22Rv1 (cell line): Measurements from ENCODE around the gene DENND10.

Experiments
- H3K27ac ChIP-seq: fragments of 450-650 bp; 2 replicates; pipeline ENCODE4 v1.5.1; 2017
- ZFX ChIP-seq: fragments of 450-650 bp; IDR thresholded peaks from 2 replicates; pipeline ENCODE4 v1.6.1; 2017; ENCODE audit warnings: antibody characterized with exemption, borderline replicate concordance
- TF ChIP-seq, protein P1 (sequence below): fragments of 450-650 bp; IDR thresholded peaks from 2 replicates; pipeline ENCODE4 v1.5.1; 2017; ENCODE audit warnings: mild to moderate bottlenecking

DENND10 gene

DNA sequence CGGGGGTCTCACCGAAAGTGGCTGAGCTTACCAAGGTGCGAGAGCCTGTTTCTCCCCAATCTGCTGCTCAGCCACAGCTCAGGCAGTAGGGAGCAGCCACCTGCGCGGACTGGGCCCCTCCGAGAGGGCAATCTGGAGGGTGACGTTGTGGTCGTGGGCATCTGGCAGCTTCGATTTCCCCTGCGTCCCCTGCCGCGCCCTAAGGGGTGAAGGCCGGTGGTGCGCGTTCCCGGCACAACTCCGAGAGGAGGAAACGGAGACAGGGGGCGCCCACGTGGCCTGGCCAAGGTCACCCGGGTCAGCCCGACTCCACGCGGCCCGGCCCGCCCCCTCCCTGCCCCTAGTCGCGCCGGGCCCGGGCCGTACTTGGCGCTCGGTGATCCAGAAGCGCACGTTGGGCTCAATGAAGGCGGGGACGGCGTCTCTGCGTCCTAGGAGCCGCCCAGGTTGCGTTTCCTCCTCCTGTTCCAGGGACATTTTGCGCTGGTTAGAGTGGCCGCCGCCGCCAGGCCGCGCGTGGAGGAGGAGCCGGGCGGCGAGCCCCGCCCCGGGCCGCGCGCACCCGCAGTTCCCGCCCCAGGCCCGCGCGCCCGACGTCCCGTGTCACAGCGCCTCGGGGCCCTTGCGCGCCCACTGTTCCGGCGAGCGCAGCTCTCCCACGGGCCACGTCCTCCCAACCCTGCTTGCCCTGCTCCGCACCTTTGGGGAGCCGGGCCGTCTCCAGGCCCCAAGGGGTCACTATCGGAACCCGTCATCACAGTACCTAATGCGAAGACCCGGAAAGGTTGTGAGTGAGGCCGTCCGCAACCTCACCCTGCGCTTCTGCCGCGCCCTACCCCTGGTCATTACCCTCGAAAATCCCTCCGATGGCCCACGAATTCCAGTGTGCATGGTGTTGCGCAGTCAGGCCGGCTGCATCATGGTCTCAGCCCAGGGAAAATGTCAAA, 61.5 kb downstream of the DENND10 start, which contains the start of gene SFXN4:
Gene SFXN4, minus strand, starts transcription at position 544 of the 947 bp plus-strand sequence. Its CDS starts 67 bp downstream, at position 477.
- TF ChIP-seq, protein P1, sequence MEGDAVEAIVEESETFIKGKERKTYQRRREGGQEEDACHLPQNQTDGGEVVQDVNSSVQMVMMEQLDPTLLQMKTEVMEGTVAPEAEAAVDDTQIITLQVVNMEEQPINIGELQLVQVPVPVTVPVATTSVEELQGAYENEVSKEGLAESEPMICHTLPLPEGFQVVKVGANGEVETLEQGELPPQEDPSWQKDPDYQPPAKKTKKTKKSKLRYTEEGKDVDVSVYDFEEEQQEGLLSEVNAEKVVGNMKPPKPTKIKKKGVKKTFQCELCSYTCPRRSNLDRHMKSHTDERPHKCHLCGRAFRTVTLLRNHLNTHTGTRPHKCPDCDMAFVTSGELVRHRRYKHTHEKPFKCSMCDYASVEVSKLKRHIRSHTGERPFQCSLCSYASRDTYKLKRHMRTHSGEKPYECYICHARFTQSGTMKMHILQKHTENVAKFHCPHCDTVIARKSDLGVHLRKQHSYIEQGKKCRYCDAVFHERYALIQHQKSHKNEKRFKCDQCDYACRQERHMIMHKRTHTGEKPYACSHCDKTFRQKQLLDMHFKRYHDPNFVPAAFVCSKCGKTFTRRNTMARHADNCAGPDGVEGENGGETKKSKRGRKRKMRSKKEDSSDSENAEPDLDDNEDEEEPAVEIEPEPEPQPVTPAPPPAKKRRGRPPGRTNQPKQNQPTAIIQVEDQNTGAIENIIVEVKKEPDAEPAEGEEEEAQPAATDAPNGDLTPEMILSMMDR = no peak
- TF ChIP-seq ZFX = no peak
- peak within 1 kb of the TSS; percentile 86 for H3K27ac ChIP-seq

DNA sequence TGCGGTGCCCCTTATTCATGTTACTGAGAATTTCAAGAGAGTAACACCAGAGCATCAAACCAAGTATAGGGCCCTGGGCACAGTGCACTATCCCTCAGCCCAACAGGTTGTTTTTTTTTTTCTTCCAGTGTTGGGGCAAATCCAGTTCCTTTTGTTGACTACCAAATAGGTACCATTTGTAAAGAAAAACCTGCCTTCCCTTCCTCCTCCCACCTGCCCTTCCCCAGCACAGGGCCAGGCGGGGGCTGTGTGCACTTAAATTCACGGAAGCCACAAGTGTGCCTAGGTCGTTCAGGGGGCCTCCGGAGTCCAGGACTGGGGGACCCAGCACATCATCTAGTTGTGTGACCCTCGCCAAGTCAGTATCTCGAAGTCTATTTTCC, 62.2 kb downstream of the DENND10 start:
- H3K27ac ChIP-seq = peak overlapping the region; percentile 86
- TF ChIP-seq, protein P1 = no peak
- no peak for TF ChIP-seq ZFX

DNA sequence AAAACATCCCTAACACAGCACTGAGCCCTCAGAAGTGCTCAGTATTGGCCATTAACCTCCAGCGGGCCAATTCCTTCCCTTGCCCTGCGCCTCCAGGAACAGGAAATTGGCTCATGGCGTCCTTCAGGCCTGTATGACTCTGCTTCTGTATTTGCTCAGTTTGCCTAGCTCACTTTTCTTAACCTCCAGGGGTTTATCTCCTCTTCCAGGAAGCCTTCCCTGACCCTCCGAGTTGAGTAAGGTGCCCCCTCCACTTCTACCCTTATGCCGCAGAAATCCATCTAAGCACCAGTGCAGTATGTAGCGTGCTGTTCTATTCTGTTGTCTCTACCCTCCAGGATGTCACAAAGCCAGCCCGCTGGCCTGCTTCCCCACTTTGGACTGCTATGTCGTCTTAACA, 62.7 kb downstream of the DENND10 start:
- H3K27ac ChIP-seq = peak overlapping the region; percentile 86
- TF ChIP-seq, protein P1 = no peak

DNA sequence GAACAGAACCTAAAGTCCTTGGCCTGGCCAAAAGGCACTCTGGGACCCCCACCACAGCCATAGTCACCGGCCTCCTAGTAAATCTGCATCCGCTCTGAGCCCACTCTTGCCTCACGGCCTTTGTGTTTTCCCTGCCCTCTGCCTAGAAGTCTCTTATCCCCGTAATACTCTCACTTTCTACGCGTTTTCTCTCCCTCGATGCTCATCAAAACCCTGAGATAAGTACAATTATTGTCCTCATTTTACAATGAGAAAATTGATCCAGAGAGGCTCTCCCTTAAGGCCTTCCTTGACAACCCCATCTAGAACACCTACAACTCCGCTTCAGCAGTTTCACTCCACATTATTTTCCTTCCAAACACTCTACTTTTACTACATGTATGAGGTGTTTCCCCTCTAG, 63.1 kb downstream of the DENND10 start:
- peak overlapping the region; percentile 86 for H3K27ac ChIP-seq
- TF ChIP-seq, protein P1 = no peak
- no peak for TF ChIP-seq ZFX

DNA sequence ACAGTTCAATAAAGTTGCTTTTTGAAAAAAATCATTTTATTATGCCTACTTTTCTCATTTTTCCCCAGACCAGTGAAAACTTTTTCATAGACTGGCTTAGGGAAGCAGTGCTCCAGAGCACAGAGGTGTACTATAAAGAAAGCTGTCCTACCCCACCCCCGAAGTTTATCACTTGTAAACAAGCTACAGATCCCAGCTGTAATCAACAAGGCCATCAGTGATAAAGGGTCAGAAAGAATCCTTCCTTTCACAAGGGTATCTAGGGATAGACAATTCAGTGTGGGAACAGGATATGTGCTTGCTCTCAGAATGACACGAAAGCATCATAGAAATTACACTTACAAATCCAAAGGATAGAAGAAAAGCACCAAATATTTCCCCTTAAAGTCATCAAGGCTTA, 70.2 kb downstream of the DENND10 start:
- TF ChIP-seq, protein P1 = no peak
- TF ChIP-seq ZFX = no peak
- H3K27ac ChIP-seq = peak overlapping the region; percentile 1; the same call in 1 of the 2 replicates

DNA sequence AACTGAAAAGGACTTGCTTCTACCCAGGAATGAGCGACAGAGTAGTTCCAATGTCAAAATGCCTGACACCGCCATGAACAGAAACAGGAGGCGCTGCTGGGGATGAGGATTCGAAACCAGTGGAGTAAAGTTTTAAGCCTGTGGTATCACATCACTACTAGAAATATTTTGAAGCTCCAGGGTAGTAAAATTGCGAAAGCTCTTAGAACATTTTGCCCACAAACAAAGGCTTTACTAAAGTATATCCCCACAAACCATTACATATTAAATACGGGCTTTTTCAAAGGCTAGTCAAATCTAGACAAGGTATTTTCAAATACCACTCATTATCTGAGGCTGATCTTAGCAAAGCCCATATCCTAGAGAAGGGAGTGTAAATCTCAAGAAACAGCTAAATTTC, 72.3 kb downstream of the DENND10 start:
- H3K27ac ChIP-seq = no peak overlapping the region
- TF ChIP-seq, protein P1 = no peak
- TF ChIP-seq ZFX = no peak

DNA sequence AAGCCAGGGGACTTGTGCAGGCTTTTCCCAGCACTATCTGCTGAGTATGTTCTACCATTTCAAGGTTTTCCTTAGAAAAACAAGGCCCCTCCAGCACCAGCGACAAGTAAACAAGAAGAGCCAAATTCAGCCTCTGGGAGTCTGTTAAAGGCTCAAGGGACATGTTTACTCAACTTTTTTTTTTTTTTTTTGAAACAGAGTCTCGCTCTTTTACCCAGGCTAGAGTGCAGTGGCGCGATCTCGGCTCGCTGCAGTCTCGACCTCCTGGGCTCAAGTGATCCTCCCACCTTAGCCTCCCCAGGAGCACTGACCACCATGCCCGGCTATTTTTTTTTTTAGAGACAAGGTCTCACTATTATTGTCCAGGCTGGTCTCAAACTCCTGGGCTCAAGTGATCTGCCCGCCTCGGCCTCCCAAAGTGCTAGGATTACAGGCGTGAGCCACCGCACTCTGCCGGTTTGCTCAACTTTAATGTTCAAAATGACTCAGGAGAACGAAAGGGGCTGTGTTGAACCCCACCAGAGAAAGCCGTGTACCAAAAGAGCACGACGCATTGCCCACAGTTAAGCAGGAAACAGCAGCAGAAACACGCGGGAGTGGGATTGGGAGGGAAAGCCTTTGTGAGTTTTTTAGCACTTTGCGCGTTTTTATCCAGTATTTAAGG, 73.9 kb downstream of the DENND10 start:
- TF ChIP-seq ZFX = no peak
- TF ChIP-seq, protein P1 = no peak
- H3K27ac ChIP-seq = peak overlapping the region; percentile 74
